ENCODE measurements around the gene ZNF358.

The ZNF358 gene

GRCh38 chr19:7559102-7559501 is 43.2 kb downstream of the ZNF358 start:
- DNase-seq (ENCODE audit: low spot score), result no peak

GRCh38 chr19:7560255-7560654 is 44.4 kb downstream of the ZNF358 start:
- DNase-seq (ENCODE audit: low spot score), result no peak

GRCh38 chr19:7561325-7561724 is 45.4 kb downstream of the ZNF358 start:
- no peak for DNase-seq (ENCODE audit: low spot score)

- no peak for DNase-seq (ENCODE audit: low spot score)
Measured at GRCh38 chr19:7562646-7563393, 46.9 kb downstream of the ZNF358 start.

- no peak for DNase-seq (ENCODE audit: low spot score)
Measured at GRCh38 chr19:7564866-7565265, 49.0 kb downstream of the ZNF358 start.

GRCh38 chr19:7565332-7565731 is 49.4 kb downstream of the ZNF358 start:
- DNase-seq (ENCODE audit: low spot score), result no peak

Measured in SW480 (cell line).